Liver (tissue), 9 donors: Measurements from ENCODE around the gene POLR2H. TPM values are rescaled to one million over a fixed set of nuclear protein-coding genes. Genes with fewer than 3 reads are reported as not detected.

Source experiments
- DNase-seq: peaks from one replicate; pipeline ENCODE4 v3.0.0-alpha.2; 2017; ENCODE audit warnings: low spot score
- H3K27ac ChIP-seq, 2 donors: one replicate each; pipeline ENCODE4 v1.7.0; 2013; ENCODE audit warnings: inconsistent platforms in 2 of 2, low read length in 2 of 2, control low read depth in 1 of 2, low read depth in 1 of 2, mild to moderate bottlenecking in 1 of 2
- H3K27me3 ChIP-seq, 4 donors: one replicate each; pipeline versions ENCODE4 v1.6.1 to v1.7.0; 2013; ENCODE audit warnings: low read length in 3 of 4, inconsistent platforms in 1 of 4, mild to moderate bottlenecking in 1 of 4, moderate library complexity in 1 of 4; ENCODE audit not compliant: control insufficient read depth in 4 of 4, insufficient read depth in 4 of 4
- H3K36me3 ChIP-seq, 4 donors: one replicate each; pipeline versions ENCODE4 v1.6.1 to v1.7.0; 2013; ENCODE audit warnings: low read length in 3 of 4, mild to moderate bottlenecking in 3 of 4, low read depth in 1 of 4, moderate library complexity in 1 of 4; ENCODE audit not compliant: control insufficient read depth in 4 of 4, insufficient read depth in 3 of 4
- H3K4me1 ChIP-seq, 4 donors: one replicate each; pipeline versions ENCODE4 v1.6.1 to v1.7.0; 2013; ENCODE audit warnings: low read length in 3 of 4, mild to moderate bottlenecking in 3 of 4, moderate library complexity in 1 of 4; ENCODE audit not compliant: control insufficient read depth in 4 of 4, insufficient read depth in 4 of 4
- H3K4me3 ChIP-seq, 3 donors: one replicate each; pipeline versions ENCODE4 v1.6.1 to v1.7.0; 2013; ENCODE audit warnings: low read length in 3 of 3, control low read depth in 1 of 3, low read depth in 1 of 3, mild to moderate bottlenecking in 1 of 3
- H3K9ac ChIP-seq, 2 donors: one replicate each; pipeline ENCODE4 v1.7.0; 2013; ENCODE audit warnings: low read length in 2 of 2, mild to moderate bottlenecking in 2 of 2, moderate library complexity in 2 of 2, control low read depth in 1 of 2, low read depth in 1 of 2
- H3K9me3 ChIP-seq, 4 donors: one replicate each; pipeline versions ENCODE4 v1.6.1 to v1.7.0; 2013; ENCODE audit warnings: low read length in 3 of 4; ENCODE audit not compliant: control insufficient read depth in 4 of 4
- ATF3 ChIP-seq: IDR thresholded peaks from 2 replicates; pipeline ENCODE4 v1.6.1; 2016; ENCODE audit warnings: antibody characterized with exemption
- EGR1 ChIP-seq, 2 donors: IDR thresholded peaks; 2 replicates each; pipeline ENCODE4 v1.6.1; 2016 to 2018; ENCODE audit warnings: antibody characterized with exemption in 2 of 2, low read depth in 2 of 2
- FOXA1 ChIP-seq: IDR thresholded peaks from 2 replicates; pipeline ENCODE4 v1.6.1; 2016; ENCODE audit warnings: antibody characterized with exemption
- GABPA ChIP-seq, 2 donors: IDR thresholded peaks in 1 of 2; conservative IDR thresholded peaks in 1 of 2; 2 replicates each; pipeline ENCODE4 v1.6.1; 2016; ENCODE audit warnings: antibody characterized with exemption in 2 of 2, mild to moderate bottlenecking in 1 of 2, moderate library complexity in 1 of 2
- HNF4A ChIP-seq, 2 donors: conservative IDR thresholded peaks; 2 replicates each; pipeline ENCODE4 v1.6.1; 2016; ENCODE audit warnings: antibody characterized with exemption in 2 of 2, mild to moderate bottlenecking in 2 of 2
- HNF4G ChIP-seq: IDR thresholded peaks from 2 replicates; pipeline ENCODE4 v1.6.1; 2016; ENCODE audit warnings: antibody characterized with exemption
- MAX ChIP-seq: IDR thresholded peaks from 2 replicates; pipeline ENCODE4 v1.6.1; 2016; ENCODE audit warnings: antibody characterized with exemption
- NR2F2 ChIP-seq: IDR thresholded peaks from 2 replicates; pipeline ENCODE4 v1.6.1; 2016; ENCODE audit warnings: antibody characterized with exemption
- RAD21 ChIP-seq, 2 donors: IDR thresholded peaks; 2 replicates each; pipeline ENCODE4 v1.6.1; 2016; ENCODE audit warnings: antibody characterized with exemption in 2 of 2, mild to moderate bottlenecking in 2 of 2
- REST ChIP-seq: IDR thresholded peaks from 2 replicates; pipeline ENCODE4 v1.6.1; 2016; ENCODE audit warnings: antibody characterized with exemption, mild to moderate bottlenecking
- RXRA ChIP-seq, 2 donors: IDR thresholded peaks; 2 replicates each; pipeline ENCODE4 v1.6.1; 2017 to 2018; ENCODE audit warnings: antibody characterized with exemption in 2 of 2, mild to moderate bottlenecking in 1 of 2
- SP1 ChIP-seq: IDR thresholded peaks from 2 replicates; pipeline ENCODE4 v1.6.1; 2018; ENCODE audit warnings: antibody characterized with exemption, mild to moderate bottlenecking
- TAF1 ChIP-seq: conservative IDR thresholded peaks from 2 replicates; pipeline ENCODE4 v1.6.1; 2016; ENCODE audit warnings: antibody characterized with exemption, mild to moderate bottlenecking
- YY1 ChIP-seq: IDR thresholded peaks from 2 replicates; pipeline ENCODE4 v1.6.1; 2016; ENCODE audit warnings: antibody characterized with exemption, mild to moderate bottlenecking
- ZBTB33 ChIP-seq: IDR thresholded peaks from 2 replicates; pipeline ENCODE4 v1.6.1; 2016; ENCODE audit warnings: antibody characterized with exemption
- WGBS: extraction: QIAGEN DNeasy Blood & Tissue Kit; methylation state at CpG from one replicate; pipeline ENCODE4 v1.1.7; 2013; 5-methylcytosine and 5-hydroxymethylcytosine counted together
- polyA plus RNA-seq, 2 donors: library from polyadenylated mRNA; stranded (reverse) in 1 of 2; unstranded in 1 of 2; fragments of 200-250 nt in 1 of 2; fragments of >200 nt in 1 of 2; fragmentation: Nextera tagmentation in 1 of 2; extraction: Ambion mirVana in 1 of 2; gene quantifications; one replicate each; pipeline versions ENCODE4 v1.2.1 to v1.2.3, GENCODE V29; 2013 to 2015
- total RNA-seq, 2 donors: library from RNA; depleted of rRNA; stranded (reverse); fragments of >200 nt; gene quantifications; one replicate each; pipeline ENCODE4 v1.2.3, GENCODE V29; 2014
- donor health status: healthy.
- donor health status: healthy.
- donor health status: healthy.
- donor health status: healthy.
- donor health status: healthy.

Gene POLR2H
- total and polyA plus RNA-seq, 4 donors: 25.7 to 55.7 (median 43.5) TPM

GRCh38 chr3:184387174-184387714 lies 25.7 kb downstream of the POLR2H start (continued):
- TF ChIP-seq REST: no peak

GRCh38 chr3:184388164-184388935 lies 26.8 kb downstream of the POLR2H start:
- Histone ChIP-seq H3K36me3 (peaks cover 13 to 50% (median 25%) of the 10 kb centered on the region in 4 donors), H3K9me3 (no peaks in the 10 kb centered on the region), H3K9ac (no peak overlapping the region), H3K27me3 (no peaks in the 10 kb centered on the region), H3K27ac (no peak overlapping the region), H3K4me1 (no peaks in the 10 kb centered on the region), H3K4me3 (no peak overlapping the region)
- TF ChIP-seq ZBTB33 (no peak), TAF1 (no peak), HNF4A (conservative IDR thresholded peaks at IDR 0.05) (no peak), RXRA (IDR thresholded peaks at IDR 0.05) (no peak), SP1 (no peak)
- DNase-seq: no peak
- 89% methylated on average over 8 of the region's 8 CpGs for WGBS

GRCh38 chr3:184388936-184389230 lies 27.4 kb downstream of the POLR2H start:
- WGBS: 90% methylated on average over 8 of the region's 8 CpGs
- Histone ChIP-seq H3K4me1 (no peaks in the 10 kb centered on the region), H3K9me3 (no peaks in the 10 kb centered on the region), H3K9ac (no peak overlapping the region), H3K4me3 (no peak overlapping the region), H3K36me3 (peaks cover 13 to 48% (median 25%) of the 10 kb centered on the region in 4 donors), H3K27ac (no peak overlapping the region), H3K27me3 (no peaks in the 10 kb centered on the region)
- TF ChIP-seq EGR1 (IDR thresholded peaks at IDR 0.05; ENCODE audit: low read depth in 2 of 2) (no peak), NR2F2 (no peak)
- no peak for DNase-seq

- Histone ChIP-seq H3K9ac (no peak overlapping the region), H3K36me3 (peaks cover 11 to 44% (median 25%) of the 10 kb centered on the region in 4 donors), H3K4me3 (no peak overlapping the region), H3K27me3 (no peaks in the 10 kb centered on the region), H3K4me1 (no peaks in the 10 kb centered on the region), H3K9me3 (no peaks in the 10 kb centered on the region), H3K27ac (no peak overlapping the region)
- WGBS: 73% methylated on average over 5 of the region's 5 CpGs
- no peak for DNase-seq
- no peak for TF ChIP-seq TAF1
- no peak for TF ChIP-seq ZBTB33
- no peak for TF ChIP-seq SP1
- no peak for TF ChIP-seq HNF4A (conservative IDR thresholded peaks at IDR 0.05)
- TF ChIP-seq HNF4G: no peak
- TF ChIP-seq RAD21 (IDR thresholded peaks at IDR 0.05): no peak
- no peak for TF ChIP-seq MAX
- TF ChIP-seq YY1: no peak
- no peak for TF ChIP-seq GABPA (IDR thresholded peaks at IDR 0.05 in 1 of 2, conservative IDR thresholded peaks at IDR 0.05 in 1 of 2)
- TF ChIP-seq ATF3: no peak
- no peak for TF ChIP-seq FOXA1
- TF ChIP-seq EGR1 (IDR thresholded peaks at IDR 0.05; ENCODE audit: low read depth in 2 of 2): no peak
These were observed 27.9 kb downstream of the POLR2H start for GRCh38 chr3:184389384-184389783.
